GM21825 (cell line): ENCODE data around the gene TENT5A.
"Not testable (repeated sequence)": the region's sequence is repeated elsewhere in the genome, so short reads cannot be mapped to it uniquely, and the experiment has no call there.

ENCODE experiments used
- ATAC-seq: cut with Tn5 transposase; IDR thresholded peaks from one replicate; pipeline ENCODE4 v1.9.1; 2021; ENCODE audit warnings: mild to moderate bottlenecking, moderate library complexity; ENCODE audit not compliant: unreplicated experiment

TENT5A gene

DNA sequence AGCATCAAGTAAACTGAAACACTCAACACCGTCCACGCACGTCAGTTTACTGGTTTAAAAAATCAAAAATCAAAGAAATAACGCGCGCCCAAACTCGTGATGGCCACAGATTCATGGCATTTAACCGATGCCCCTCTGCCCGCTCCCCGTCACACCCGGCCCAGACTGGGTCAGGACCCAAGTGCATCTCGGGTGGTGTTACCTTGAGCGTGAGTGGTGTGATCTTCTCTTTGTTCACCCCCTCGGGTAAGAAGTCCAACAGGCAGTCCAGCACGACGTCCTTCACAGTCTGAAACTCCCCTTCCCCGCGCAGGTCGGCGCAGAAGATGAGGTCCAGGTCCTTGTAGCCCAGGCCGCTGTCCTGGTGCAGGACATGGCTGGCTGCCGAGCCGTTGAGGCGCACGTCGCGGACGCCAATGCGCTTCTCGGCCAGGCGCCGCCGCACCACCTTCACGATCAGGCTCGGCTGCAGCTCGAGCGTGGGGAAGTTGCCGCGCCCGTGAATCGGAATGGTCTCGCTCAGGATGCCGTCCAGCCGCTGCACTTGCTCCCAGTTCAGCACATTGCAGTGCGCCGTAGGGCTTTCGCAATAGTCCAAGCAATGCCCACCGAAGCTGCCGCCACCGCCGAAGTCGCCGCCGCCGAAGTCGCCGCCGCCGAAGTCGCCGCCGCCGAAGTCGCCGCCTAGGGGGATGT lies 945 bp downstream of the TENT5A start:
- ATAC-seq: no peak

DNA sequence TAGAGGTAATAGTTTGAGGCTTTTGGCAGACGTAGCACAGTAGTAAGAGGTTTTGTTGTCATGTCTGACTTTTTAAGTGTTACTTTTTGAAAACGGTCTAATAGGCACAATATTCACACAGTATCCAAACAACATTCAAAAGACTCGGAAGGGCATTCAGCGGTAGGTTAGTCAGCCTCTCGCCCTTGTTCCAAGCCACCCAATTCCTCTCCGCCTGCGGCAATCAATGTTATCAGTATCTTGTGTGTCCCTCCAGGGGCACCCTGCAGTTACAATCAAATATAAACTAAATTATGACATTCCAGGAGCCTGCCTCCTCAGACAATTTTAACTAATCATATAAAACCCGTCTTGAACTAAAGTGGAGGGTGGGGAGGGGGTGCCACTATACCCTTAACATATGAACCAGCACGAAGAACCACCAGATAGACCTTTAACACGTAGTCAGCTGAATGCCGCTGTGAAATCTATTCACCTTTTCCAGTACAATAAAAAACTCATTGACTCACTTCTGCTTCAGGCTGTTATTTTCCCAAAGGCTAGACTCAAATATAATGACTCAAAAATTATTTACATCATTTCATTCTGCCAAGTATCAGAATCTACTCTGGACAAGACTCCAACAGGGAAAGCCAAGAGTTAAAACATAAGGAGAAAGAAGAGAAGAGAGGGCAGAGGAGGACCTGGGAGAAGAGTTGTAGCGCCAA lies 1.6 kb downstream of the TENT5A start:
- no peak for ATAC-seq

DNA sequence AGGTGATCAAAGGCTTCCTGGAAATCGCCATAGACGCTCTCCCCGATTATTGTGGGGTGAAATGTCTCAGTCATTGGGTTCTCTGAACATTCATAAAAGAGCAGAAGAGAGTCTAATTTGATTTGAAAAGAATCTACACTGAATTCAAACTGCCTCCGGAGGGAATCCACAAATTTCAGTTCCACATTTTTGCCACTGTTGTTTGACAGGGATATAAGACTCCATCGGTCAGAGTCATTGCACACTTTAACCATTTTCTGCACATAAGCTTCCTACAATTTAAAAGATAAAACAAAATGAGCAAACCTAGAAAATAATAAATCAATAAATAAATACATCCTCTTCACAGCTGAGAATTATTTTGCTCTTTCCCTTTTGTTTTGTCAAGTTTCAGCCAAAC lies 2.3 kb downstream of the TENT5A start:
- no peak for ATAC-seq

DNA sequence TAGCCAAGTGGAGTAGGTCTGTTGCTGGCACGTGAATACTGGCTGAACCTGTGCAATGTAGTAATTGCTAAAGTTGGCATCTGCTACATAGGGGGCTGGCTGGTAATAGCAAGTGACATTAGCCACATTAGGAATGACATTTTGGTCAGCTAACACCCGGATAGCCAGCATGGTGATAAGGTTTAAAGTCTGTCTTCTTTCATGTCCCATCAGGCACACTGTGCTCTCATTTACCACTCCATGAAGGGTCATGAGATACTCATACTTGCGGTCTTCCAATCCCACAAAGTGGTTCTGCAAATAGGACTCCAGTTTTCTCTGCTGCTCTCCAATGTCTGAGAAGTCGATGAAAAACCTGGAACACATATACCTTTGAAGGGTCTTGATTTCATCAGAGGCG lies 2.8 kb downstream of the TENT5A start:
- no peak for ATAC-seq

DNA sequence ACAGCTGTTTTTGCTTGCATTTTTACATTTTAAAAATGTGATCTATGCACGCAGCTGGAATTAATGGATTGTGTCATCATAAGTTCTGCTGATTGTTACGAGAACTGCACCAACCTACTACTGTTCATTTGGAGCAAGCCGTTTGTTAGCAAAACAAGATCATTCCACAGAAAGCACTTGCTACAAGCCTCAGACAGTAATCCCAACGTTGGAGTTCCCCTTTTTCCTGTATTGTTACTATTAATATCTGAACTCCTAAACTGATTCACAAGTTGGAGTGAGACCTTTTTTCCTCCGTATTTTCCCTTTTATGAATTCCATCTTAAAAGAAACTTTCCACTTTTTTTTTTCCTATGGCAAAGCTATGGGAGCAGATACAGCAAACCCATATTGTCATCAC lies 3.5 kb downstream of the TENT5A start:
- no peak for ATAC-seq

DNA sequence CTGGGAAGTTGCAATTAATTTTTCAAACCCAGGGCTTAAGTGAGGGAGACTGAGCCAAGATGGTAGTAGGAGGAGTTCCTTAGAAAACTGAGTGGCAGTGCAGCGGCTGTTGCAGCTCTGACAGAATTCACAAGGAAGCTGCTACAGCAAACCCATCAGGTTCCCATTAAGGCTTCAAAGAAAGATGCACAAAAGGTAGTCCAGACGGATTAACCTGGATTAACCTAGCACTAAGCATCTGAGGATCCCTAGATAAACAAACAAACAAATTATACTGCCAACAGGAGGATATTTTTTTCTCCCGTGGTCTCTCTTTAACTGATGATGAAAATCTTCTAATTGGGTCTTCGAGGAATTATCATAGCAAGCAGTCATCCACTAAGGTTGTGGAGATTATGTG lies 5.2 kb downstream of the TENT5A start:
- ATAC-seq: no peak

DNA sequence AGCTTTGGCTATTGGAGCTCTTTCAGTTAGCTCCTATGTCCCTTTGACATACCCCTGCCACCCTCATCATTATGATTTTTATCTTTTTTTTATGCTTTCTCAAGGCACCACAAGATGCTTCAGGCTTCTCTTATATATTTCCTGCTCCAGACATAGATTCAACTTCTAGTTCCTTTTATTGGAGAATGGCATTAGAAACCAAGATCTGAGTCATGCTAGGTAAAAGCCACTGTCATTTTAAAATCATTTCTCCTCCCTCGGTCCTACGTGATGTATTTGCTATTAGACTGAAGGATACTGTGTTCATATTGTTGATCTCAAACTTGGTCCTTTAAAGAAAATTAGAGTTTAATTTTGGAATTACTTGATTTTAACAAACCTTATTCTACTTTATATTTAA lies 8.3 kb downstream of the TENT5A start:
- no peak for ATAC-seq

DNA sequence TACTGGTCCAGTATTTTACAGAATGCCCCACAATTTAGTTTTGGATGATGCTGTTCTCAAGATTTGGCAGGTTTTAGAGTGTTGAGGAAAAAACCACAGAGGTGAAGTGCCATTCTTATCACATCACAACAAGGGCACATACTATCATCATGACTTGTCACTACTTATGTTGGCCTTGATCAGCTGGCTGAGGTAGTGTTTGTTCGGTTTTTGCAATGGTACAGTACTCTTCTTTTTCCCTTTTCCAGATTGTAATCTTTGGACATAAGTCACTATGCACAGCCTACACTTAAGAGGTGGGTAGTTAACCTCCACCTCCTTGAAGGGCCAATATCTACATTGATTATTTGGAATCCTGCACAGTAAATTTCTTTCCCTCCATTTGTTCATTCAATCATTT lies 8.8 kb downstream of the TENT5A start:
- ATAC-seq: no peak

DNA sequence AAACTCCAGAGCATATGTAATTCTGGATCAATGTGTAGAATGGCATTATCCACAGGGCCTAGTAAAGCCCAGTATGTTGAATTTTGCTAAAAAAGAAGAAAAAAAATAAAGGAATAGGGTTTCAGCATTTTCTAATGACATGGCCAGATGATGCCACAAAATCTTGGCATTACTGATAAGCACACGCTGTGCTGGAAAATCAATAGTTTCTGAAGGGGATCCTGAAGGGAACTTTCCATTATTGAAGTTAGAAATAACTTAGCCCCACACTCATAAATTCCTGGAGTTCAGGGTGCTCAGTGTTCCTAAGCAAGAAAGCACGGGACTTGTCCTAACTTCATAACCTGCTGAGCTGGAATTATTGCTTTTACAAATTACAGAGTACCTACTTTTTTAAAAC lies 10.8 kb downstream of the TENT5A start:
- no peak for ATAC-seq

DNA sequence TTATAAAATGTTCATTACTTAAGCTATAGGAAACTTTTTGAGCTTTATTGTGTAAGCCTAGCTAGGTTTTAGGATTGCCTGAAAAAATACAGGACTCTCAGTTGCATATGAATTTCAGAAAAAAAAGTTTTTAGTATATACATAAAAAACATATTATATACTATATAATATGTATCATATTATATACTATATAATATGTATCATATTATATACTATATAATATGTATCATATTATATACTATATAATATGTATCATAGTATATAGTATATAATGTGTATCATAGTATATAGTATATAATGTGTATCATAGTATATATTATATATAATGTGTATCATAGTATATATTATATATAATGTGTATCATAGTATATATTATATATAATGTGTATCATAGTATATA lies 11.9 kb downstream of the TENT5A start:
- not testable (repeated sequence) for ATAC-seq

DNA sequence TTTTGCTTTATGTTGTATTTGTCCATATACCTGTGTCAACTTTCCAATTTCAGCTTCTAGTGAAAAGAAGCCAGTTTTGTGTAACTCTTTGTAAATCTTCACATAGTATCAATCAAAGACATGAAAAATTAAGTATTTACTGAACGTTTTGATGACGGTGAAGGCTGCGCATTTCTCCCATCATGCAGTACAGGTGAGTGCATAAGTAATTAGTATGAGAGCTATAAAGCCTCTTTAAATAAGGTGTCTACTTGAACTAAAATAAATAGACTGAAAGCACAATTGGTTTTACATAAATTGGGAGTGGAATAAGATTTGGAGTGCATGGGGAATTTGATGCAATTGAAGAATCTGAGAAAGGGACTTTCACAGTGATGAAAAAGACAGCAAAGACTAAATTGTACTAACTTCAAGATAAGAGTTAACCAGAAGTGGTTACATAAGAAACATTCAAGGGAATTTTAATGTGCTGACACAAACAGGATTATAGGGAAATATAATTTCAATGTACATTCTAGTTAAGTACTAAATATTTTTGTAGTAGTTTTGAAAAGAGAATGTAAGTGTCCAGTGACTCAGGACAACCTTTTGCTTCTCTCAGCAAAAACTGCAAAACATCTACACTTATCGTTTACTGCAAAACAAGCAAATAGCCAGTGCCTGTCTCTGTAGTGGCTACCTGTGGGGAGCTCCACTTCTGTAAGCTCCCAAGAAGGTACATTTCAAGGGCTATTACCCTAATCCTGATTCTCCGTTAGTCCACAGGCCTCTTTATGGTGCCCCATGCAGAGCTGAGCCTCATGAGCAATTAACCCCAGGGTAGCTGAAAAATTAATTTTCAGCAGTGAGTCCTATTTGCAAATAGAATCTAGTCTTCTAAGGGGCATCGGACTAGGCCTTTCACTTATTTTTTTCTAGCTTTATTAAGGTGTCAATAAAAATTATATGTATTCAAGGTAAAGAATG lies 13.0 kb downstream of the TENT5A start:
- no peak for ATAC-seq

DNA sequence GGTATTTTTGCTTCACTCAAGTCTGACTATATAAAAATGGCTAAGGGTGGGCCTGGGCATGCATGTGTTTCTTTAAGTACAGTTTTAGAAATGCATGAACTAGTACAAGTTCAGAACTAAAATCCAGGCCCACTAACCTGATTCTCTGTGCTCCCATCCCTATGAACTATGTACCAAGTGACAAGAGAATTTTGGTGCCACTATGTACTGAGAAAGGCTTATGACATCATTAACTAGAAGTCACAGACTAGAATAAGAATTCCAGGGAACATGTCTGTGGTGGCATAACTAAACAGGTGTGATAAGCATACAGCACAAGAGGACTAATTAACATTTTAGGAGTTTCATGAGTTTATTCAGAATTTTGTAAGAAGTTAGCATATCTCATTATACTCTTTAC lies 16.1 kb downstream of the TENT5A start:
- ATAC-seq: no peak

DNA sequence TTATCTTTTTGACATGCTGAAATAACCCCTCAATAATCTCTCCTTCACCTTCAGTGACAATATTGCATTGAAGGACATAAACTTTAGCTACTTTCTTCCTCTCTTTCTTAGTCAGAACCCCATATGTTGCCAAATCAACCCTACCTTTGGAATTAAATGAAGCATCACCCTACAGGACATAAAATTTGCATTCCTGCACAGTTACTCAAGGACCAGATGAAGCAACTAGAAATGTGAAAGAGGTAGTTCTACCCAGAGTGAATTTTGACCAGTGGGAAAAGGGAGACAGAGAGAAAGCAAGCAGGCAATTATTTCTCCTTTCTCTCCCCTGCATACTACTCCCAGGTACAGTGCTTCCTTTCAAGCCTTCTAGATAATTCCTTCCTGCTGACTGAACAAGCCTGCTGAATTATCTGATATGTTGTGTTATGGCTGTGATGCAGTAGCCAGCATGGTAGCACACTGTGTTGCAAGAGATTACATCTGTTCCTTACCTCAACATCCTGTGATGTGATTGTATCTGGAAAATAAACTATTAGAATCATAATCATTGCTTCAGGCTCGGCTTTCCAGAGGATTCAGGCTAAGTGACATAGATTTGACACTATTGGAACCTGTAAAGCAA lies 16.6 kb downstream of the TENT5A start:
- ATAC-seq: no peak

DNA sequence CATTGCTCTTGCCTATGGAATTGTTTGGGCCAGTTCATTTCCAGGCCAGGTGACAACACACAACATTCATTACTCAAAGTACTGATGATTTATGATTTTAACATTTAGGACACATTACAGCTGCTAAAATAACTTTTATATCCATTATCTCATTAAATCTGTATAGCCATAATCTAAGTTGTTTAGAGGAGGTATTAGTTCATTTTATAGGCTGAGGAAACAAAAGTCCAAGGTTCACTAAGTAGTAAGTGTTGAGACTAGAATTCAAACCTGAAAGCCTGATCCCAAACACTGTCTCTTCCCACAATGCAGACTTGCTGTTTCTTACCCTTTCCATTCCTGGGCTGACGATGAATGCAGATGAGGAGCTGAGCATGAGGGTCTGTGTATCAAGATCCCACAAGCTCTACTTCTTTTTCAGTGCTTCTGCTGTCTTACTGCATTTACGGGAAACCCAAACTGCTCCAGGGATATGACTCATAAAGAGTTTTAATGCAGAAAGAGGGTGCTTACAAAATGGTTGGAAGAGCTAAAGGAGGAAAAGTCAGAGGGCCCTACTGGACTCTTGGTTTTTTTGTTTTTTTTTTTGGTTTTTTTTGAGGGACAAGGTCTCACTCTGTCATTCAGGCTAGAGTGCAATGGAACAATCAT lies 17.9 kb downstream of the TENT5A start:
- ATAC-seq: no peak

DNA sequence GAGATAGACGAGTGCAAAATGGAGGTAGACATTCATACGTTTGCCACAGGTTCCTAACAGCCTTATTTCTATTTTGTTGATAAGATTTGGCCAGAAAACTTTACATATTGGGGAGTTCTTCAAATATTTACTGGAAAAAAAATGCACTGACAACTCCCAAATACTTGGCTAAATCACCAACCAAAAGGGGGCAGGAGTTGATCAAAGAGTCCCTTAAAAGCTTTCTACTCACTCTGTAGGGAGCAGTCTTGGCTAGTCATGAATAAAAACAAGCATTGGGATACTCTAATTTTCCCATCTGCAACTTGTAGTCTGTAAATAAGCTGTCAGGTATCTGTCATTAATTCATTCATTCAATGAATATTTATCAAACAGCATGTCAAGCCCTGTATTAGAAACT lies 18.4 kb downstream of the TENT5A start:
- no peak for ATAC-seq

DNA sequence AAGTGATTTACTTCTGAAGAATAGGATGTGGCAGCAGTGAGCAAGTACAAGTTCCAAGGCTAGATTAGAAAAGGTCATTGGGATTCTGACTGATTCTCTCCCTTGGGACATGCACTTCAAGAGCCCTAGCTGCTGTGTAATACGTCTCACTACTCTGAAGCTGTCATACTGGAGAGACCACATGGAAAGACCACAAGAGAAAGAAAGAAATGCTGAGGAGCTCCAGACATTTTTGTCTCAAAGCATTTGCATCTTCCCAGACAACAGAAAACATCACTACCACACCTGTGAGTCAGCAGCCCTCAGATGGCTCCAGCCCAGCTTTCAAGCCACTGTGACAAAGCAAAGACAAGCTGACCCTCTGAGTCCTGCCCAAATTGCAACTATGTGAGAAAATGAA lies 20.7 kb downstream of the TENT5A start:
- ATAC-seq: no peak

DNA sequence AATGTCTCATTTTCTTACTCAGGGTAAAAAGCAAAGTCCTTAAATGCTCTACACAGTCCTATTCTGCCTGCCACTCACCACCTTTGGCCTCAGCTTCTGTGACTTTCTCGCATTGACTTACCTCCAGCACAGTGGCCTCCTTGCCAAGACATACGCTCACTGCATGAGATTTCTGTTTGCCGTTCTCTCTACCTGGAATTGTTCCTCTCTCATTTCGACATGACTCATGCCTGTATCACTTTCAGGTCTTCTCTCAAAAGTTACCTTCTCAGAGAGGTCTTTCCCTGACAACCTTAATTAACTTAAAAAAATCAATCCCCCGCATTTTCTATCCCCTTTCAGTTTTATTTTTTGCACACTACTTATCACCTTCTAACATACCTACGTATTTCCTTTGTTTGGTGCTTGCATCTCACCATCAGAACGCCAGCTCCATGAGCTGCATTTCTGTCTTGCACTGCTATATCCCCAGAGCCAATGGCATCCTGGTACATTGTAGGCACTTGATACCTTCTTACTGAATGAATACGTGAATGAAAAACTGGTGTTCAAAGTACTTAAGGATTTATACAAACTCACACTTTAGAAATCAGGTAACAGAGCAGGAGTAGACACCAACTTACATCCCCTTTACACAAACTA lies 24.5 kb downstream of the TENT5A start:
- ATAC-seq: no peak

DNA sequence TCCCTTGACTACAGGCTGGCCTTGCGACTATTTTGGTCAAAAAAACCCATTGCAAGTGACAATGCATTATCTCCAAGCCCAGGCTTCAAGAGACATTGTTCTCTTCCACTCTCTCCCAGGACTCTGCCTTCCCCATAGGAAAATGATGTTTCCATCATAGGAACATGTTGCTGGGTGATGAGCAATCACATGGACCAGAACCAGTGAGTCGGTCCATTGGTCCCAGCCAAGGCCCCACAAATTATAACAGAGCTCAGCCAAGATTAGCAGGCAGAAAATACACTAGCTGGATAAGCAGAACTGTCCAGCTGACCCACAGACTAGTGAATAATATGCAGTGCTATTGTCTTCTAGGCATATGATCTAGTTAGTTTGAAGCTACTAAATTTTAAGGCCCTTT lies 27.4 kb downstream of the TENT5A start:
- ATAC-seq: no peak

DNA sequence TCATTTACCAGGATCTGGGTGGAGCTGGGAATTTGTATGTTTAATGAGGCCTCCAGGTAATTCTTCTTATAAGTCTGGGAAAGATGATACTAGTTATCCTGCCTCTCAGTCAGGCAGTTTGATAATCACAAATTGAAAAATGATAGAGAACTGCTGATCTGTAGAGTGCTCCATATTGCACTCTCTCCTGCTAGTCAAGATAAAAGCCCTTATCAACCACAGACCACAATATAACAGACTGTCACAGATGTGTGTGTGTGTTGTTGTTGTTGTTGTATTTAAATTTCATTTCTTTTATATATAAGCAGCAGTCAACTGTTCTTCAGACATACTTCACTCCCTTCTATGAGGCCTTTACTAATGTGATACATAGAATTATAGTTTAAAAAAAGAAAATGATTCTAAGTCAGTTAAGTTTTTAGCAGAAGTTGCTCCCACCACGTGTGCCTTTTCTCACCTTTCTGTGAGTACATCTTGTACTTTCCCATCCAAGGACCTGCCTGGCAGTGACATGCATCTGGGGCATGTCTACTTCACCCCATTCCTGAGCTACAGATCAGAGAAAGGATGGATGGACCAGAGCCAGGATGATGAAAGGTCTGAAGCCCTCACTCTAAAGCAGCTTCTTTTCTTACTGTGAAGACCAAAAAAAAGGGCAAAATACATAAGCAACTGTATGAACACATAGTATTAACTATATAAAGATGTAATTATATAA lies 29.8 kb downstream of the TENT5A start:
- ATAC-seq: no peak

DNA sequence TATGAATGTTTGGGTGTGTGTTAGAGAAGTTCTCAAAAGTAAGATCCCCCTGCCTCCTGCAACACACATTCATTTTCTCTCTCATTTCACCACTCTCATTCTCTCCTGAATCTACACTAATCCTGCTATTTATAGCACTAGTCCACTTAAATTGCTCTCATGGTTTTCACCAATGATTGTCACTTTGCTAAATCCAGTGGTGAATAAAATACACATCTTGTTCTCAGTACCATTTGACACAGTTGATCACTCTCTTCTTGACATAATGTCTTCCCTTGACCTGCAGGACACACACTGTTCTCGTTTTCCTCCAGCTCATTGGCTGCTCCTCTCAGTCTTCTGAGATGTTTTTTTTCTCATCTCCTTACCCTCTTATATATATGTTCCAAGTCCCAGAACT lies 32.1 kb downstream of the TENT5A start:
- ATAC-seq: no peak
